PC-9 (cell line): ENCODE results near the gene SPAM1.

Experiments
- EZH2 ChIP-seq: fragments of 200-600 bp; sonication (generic); IDR thresholded peaks from 2 replicates; pipeline ENCODE4 v1.8.0; 2017; ENCODE audit warnings: antibody characterized with exemption, low read depth
- TF ChIP-seq, protein P1 (sequence below): fragments of 200-600 bp; sonication (generic); conservative IDR thresholded peaks from 2 replicates; pipeline ENCODE4 v1.6.1; 2017; ENCODE audit warnings: mixed run types, antibody characterized with exemption, mild to moderate bottlenecking, moderate library complexity

DNA sequence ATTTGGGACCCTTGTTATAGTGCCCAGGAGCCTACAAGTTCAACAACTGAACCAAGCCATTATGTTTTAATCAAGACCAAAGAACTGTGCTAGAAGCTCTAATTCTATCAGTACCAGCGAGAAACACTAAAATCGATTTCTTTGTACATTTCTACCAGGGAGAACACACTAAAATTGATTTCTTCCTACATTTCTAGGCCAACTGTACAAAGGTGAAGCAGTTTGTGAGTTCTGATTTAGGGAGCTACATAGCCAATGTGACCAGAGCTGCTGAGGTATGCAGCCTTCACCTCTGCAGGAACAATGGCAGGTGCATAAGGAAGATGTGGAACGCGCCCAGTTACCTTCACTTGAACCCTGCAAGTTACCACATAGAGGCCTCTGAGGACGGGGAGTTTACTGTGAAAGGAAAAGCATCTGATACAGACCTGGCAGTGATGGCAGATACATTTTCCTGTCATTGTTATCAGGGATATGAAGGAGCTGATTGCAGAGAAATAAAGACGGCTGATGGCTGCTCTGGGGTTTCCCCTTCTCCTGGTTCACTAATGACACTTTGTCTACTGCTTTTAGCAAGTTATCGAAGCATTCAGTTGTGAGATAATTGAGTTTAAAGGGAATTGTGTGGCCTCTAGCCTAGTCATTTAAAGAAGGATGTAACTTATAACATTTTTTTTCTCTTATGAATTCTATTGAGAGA lies 48.3 kb upstream of the SPAM1 start:
- TF ChIP-seq, protein P1, sequence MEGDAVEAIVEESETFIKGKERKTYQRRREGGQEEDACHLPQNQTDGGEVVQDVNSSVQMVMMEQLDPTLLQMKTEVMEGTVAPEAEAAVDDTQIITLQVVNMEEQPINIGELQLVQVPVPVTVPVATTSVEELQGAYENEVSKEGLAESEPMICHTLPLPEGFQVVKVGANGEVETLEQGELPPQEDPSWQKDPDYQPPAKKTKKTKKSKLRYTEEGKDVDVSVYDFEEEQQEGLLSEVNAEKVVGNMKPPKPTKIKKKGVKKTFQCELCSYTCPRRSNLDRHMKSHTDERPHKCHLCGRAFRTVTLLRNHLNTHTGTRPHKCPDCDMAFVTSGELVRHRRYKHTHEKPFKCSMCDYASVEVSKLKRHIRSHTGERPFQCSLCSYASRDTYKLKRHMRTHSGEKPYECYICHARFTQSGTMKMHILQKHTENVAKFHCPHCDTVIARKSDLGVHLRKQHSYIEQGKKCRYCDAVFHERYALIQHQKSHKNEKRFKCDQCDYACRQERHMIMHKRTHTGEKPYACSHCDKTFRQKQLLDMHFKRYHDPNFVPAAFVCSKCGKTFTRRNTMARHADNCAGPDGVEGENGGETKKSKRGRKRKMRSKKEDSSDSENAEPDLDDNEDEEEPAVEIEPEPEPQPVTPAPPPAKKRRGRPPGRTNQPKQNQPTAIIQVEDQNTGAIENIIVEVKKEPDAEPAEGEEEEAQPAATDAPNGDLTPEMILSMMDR = no peak
- no peak for TF ChIP-seq EZH2
